PC-3 (cell line): Measurements from ENCODE around the gene STAT5A. TPM values are rescaled to one million over a fixed set of nuclear protein-coding genes. Genes with fewer than 3 reads are reported as not detected.

Experiments used
- ATAC-seq: fragments of 200-7000 bp; cut with Tn5 transposase; 2 replicates; pipeline ENCODE4 v1.9.1; 2020; ENCODE audit warnings: mild to moderate bottlenecking, moderate library complexity
- BruUV-seq: library from RNA; stranded (reverse); fragments of 400-500 nt; replicated peaks from 2 replicates; lab custom pipeline; 2021; lab: Mats Ljungman, UMichigan
- CTCF ChIA-PET: fragments of 300-600 bp; sonication (Branson Sonifier 250); formaldehyde crosslinking; loops from one replicate; lab custom pipeline; 2022; ENCODE audit warnings: antibody characterized with exemption; lab: Charles Lee
- POLR2A ChIA-PET: fragments of 300-600 bp; sonication (Branson Sonifier 250); formaldehyde crosslinking; loops from one replicate; lab custom pipeline; 2022; ENCODE audit warnings: antibody characterized with exemption; ENCODE audit not compliant: unreplicated experiment; lab: Charles Lee
- DNase-seq: peaks from one replicate; pipeline ENCODE4 v3.0.0-alpha.2; 2015
- H2AFZ ChIP-seq: fragments of 300-600 bp; sonication (generic); 2 replicates; pipeline ENCODE4 v1.6.0; 2016; ENCODE audit warnings: antibody characterized with exemption, low read length
- H3F3A ChIP-seq: fragments of 300-600 bp; sonication (generic); one replicate; pipeline ENCODE4 v1.6.0; 2017; ENCODE audit warnings: antibody characterized with exemption, low read length, control low read depth, mild to moderate bottlenecking; ENCODE audit not compliant: unreplicated experiment
- H3K27ac ChIP-seq: fragments of 300-600 bp; sonication (generic); 2 replicates; pipeline ENCODE4 v1.5.1; 2016; ENCODE audit warnings: mild to moderate bottlenecking, low read length
- H3K27me3 ChIP-seq: fragments of 300-600 bp; sonication (generic); 2 replicates; pipeline ENCODE4 v1.6.1; 2016; ENCODE audit warnings: low read length, mixed read lengths
- H3K36me3 ChIP-seq: fragments of 300-600 bp; sonication (generic); 2 replicates; pipeline ENCODE4 v1.6.1; 2016; ENCODE audit warnings: low read depth, mixed run types, low read length, mixed read lengths
- H3K4me1 ChIP-seq: fragments of 300-600 bp; sonication (generic); 2 replicates; pipeline ENCODE4 v1.5.1; 2016; ENCODE audit warnings: low read length; ENCODE audit not compliant: insufficient read depth
- H3K4me2 ChIP-seq: fragments of 300-600 bp; sonication (generic); 2 replicates; pipeline ENCODE4 v1.6.0; 2016; ENCODE audit warnings: low read length
- H3K4me3 ChIP-seq: fragments of 300-600 bp; sonication (generic); 2 replicates; pipeline ENCODE4 v1.5.1; 2016; ENCODE audit warnings: mild to moderate bottlenecking, low read length, mixed read lengths
- H3K79me2 ChIP-seq: fragments of 300-600 bp; sonication (generic); 2 replicates; pipeline ENCODE4 v1.6.1; 2017; ENCODE audit warnings: low read length, mixed read lengths
- H3K9ac ChIP-seq: fragments of 300-600 bp; sonication (generic); 2 replicates; pipeline ENCODE4 v1.6.0; 2016; ENCODE audit warnings: mild to moderate bottlenecking, low read length
- H3K9me2 ChIP-seq: fragments of 300-600 bp; sonication (generic); replicated peaks from 2 replicates; pipeline ENCODE4 v1.6.1; 2016; ENCODE audit warnings: mixed run types, low read length, mixed read lengths
- H3K9me3 ChIP-seq: fragments of 300-600 bp; sonication (generic); 2 replicates; pipeline ENCODE4 v1.6.1; 2016; ENCODE audit warnings: low read length, mixed read lengths
- H4K20me1 ChIP-seq: fragments of 300-600 bp; sonication (generic); 2 replicates; pipeline ENCODE4 v1.6.1; 2016; ENCODE audit warnings: low read length, mixed read lengths
- EZH2 ChIP-seq: fragments of 300-600 bp; sonication (generic); IDR thresholded peaks from one replicate; pipeline ENCODE4 v1.6.1; 2017; ENCODE audit warnings: antibody characterized with exemption, mild to moderate bottlenecking, low read length; ENCODE audit not compliant: unreplicated experiment
- EZH2phosphoT487 ChIP-seq: fragments of 300-600 bp; sonication (generic); IDR thresholded peaks from 2 replicates; pipeline ENCODE4 v1.6.1; 2018; ENCODE audit warnings: mild to moderate bottlenecking, antibody characterized with exemption, low read length, borderline replicate concordance
- intact Hi-C: fragments of 100-400 bp; cut with micrococcal nuclease; formaldehyde crosslinking; loops from 2 replicates; pipeline ENCODE4 v1.9.0; 2023
- total RNA-seq: library from RNA; depleted of rRNA; stranded (reverse); fragments of >200 nt; gene quantifications from 2 replicates; pipeline ENCODE4 v1.2.3, GENCODE V29; 2014
- TF ChIP-seq, protein P1 (sequence below): fragments of 300-600 bp; sonication (generic); conservative IDR thresholded peaks from 2 replicates; pipeline ENCODE4 v1.5.1; 2017; ENCODE audit warnings: antibody characterized with exemption, low read depth, mild to moderate bottlenecking, low read length

The STAT5A gene
- total RNA-seq, 1 experiment from 2014 or later: not detected

- CTCF ChIA-PET: no interaction called here
- Histone ChIP-seq H3K36me3 (no peaks in the 10 kb centered on the region), H3K4me2 (no peak overlapping the region)
Measured at GRCh38 chr17:42312285-42313130, 24.2 kb downstream of the STAT5A start.

GRCh38 chr17:42313389-42313772 lies 25.1 kb downstream of the STAT5A start:
- DNase-seq: no peak
- H3K27ac ChIP-seq: no peak overlapping the region
- no TSS peak for BruUV-seq
- no peak overlapping the region for H2AFZ ChIP-seq
- H3K9me3 ChIP-seq: no peaks in the 10 kb centered on the region
- H3K9me2 ChIP-seq: no peaks in the 10 kb centered on the region
- H3F3A ChIP-seq: no peaks in the 10 kb centered on the region
- H3K36me3 ChIP-seq: no peaks in the 10 kb centered on the region
- H3K9ac ChIP-seq: no peak overlapping the region
- H3K79me2 ChIP-seq: no peaks in the 10 kb centered on the region
- POLR2A ChIA-PET: no interaction called here
- no peaks in the 10 kb centered on the region for H4K20me1 ChIP-seq
- intact Hi-C loops: no loop called here
- no peak for TF ChIP-seq EZH2phosphoT487
- TF ChIP-seq, protein P1, sequence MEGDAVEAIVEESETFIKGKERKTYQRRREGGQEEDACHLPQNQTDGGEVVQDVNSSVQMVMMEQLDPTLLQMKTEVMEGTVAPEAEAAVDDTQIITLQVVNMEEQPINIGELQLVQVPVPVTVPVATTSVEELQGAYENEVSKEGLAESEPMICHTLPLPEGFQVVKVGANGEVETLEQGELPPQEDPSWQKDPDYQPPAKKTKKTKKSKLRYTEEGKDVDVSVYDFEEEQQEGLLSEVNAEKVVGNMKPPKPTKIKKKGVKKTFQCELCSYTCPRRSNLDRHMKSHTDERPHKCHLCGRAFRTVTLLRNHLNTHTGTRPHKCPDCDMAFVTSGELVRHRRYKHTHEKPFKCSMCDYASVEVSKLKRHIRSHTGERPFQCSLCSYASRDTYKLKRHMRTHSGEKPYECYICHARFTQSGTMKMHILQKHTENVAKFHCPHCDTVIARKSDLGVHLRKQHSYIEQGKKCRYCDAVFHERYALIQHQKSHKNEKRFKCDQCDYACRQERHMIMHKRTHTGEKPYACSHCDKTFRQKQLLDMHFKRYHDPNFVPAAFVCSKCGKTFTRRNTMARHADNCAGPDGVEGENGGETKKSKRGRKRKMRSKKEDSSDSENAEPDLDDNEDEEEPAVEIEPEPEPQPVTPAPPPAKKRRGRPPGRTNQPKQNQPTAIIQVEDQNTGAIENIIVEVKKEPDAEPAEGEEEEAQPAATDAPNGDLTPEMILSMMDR: no peak
- no peak for TF ChIP-seq EZH2
- no peak overlapping the region for H3K4me2 ChIP-seq
- no peaks in the 10 kb centered on the region for H3K27me3 ChIP-seq
- H3K4me1 ChIP-seq: no peaks in the 10 kb centered on the region
- CTCF ChIA-PET: no interaction called here
- no peak for ATAC-seq
- no peak overlapping the region for H3K4me3 ChIP-seq

More at GRCh38 chr17:42312285-42313130, 24.2 kb downstream of the STAT5A start:
- Histone ChIP-seq H3K27ac (no peak overlapping the region), H3K79me2 (no peaks in the 10 kb centered on the region), H3K4me1 (no peaks in the 10 kb centered on the region), H3K9me2 (no peaks in the 10 kb centered on the region), H2AFZ (no peak overlapping the region), H3K4me3 (no peak overlapping the region), H3K9me3 (no peaks in the 10 kb centered on the region), H3K9ac (no peak overlapping the region), H4K20me1 (no peaks in the 10 kb centered on the region), H3K27me3 (no peaks in the 10 kb centered on the region), H3F3A (no peaks in the 10 kb centered on the region)
- intact Hi-C loops: no loop called here
- ATAC-seq (no peak), DNase-seq (no peak)
- no TSS peak for BruUV-seq
- TF ChIP-seq, protein P1: no peak
- no peak for TF ChIP-seq EZH2
- TF ChIP-seq EZH2phosphoT487: no peak
- POLR2A ChIA-PET: no interaction called here
